GM23248 (cell line): ENCODE results near the gene SERINC2.

Experiments used
- EZH2 ChIP-seq: fragments of 200-600 bp; sonication (generic); IDR thresholded peaks from 2 replicates; pipeline ENCODE4 v1.6.1; 2018; ENCODE audit warnings: antibody characterized with exemption, mild to moderate bottlenecking; ENCODE audit not compliant: insufficient read depth, poor library complexity, severe bottlenecking
- EZH2phosphoT487 ChIP-seq: fragments of 200-600 bp; sonication (generic); IDR thresholded peaks from 2 replicates; pipeline ENCODE4 v1.6.1; 2018; ENCODE audit warnings: antibody characterized with exemption, moderate library complexity, mild to moderate bottlenecking, low read depth; ENCODE audit not compliant: insufficient read depth

DNA sequence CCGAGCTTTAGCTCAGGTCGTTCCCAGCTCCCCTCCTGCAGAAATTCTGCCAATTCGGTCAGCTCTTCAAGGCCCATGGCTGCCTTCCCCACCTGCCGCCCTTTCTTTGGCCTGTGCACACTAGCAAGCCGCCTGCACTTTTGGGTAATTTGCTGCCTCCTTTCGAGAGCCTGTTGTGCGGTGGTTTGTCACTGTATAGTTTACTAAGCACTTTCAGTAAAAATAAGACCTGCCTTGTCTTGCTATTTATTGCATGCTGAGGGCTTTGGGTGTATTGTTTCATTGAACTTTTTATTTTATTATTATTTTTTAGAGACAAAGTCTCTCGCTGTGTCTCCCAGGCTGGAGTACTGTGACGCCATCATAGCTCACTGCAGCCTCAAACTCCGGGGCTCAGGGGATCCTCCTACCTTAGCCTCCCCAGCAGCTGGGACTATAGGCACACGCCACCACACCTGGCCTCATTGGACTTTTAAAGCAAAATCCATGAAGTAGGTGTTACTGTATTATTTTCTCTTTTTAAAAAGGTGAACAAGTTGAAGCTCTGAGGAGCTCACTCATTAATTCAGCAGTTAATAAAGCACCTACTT, 39.0 kb upstream of the SERINC2 start:
- no peak for TF ChIP-seq EZH2
- TF ChIP-seq EZH2phosphoT487, result no peak
